Measurements from ENCODE around the gene PRRT1. TPM values are rescaled to one million over a fixed set of nuclear protein-coding genes. Genes with fewer than 3 reads are reported as not detected.

PRRT1 gene
- total and polyA plus RNA-seq, 2 of the 4 experiments (the other 2 are of a cell fraction) = 0.99 TPM; not detected in 1

GRCh38 chr6:32123681-32124080 is 28.1 kb downstream of the PRRT1 start:
- Histone ChIP-seq H3K18ac (ENCODE audit: low read depth, low read length) (no peak overlapping the region), H3K23ac (ENCODE audit: low read depth, low read length) (no peak overlapping the region), H2AFZ (replicated peaks; ENCODE audit: low read length, poor library complexity) (no peak overlapping the region), H2AK9ac (replicated peaks; ENCODE audit: low read depth, low read length, poor library complexity) (no peak overlapping the region), H3K4me3 (ENCODE audit: insufficient read depth, low read depth, low read length) (no peak overlapping the region), H3K9me1 (ENCODE audit: insufficient read depth, low read length) (peaks cover 6% of the 10 kb centered on the region; the same call in 1 of the 2 replicates), H3K56ac (ENCODE audit: extremely low read depth, insufficient read depth, low read length) (no peak overlapping the region), H2BK5ac (ENCODE audit: low read depth, low read length, poor library complexity, severe bottlenecking) (no peak overlapping the region), H2AK5ac (ENCODE audit: low read depth, low read length) (no peak overlapping the region), H2BK20ac (ENCODE audit: low read depth, low read length) (no peak overlapping the region), H4K5ac (ENCODE audit: low read depth, low read length) (no peak overlapping the region), H4K91ac (ENCODE audit: insufficient read depth, low read depth, low read length) (no peak overlapping the region), H2BK15ac (ENCODE audit: low read depth, low read length) (no peak overlapping the region), H3K9me3 (ENCODE audit: control insufficient read depth, insufficient read depth, low read length) (no peaks in the 10 kb centered on the region), H3K4me2 (ENCODE audit: low read depth, low read length) (no peak overlapping the region), H3K27me3 (ENCODE audit: control insufficient read depth, insufficient read depth, low read length) (no peaks in the 10 kb centered on the region), H3K4me1 (ENCODE audit: control insufficient read depth, insufficient read depth, low read length) (peaks cover 7% of the 10 kb centered on the region), H3K36me3 (ENCODE audit: control insufficient read depth, insufficient read depth, low read length) (peaks cover 24% of the 10 kb centered on the region; the same call in 1 of the 2 replicates), H3K27ac (ENCODE audit: insufficient read depth, low read length) (no peak overlapping the region), H3K14ac (replicated peaks; ENCODE audit: low read depth, low read length) (no peak overlapping the region), H4K20me1 (ENCODE audit: insufficient read depth, low read length) (no peaks in the 10 kb centered on the region; the same call in 1 of the 2 replicates), H3K4ac (ENCODE audit: low read depth, low read length) (no peak overlapping the region), H3K79me1 (ENCODE audit: low read depth in 1 of 2, low read length in 2 of 2) (peaks cover 20 to 44% of the 10 kb centered on the region in 2 experiments), H3K9ac (ENCODE audit: low read depth, low read length) (no peak overlapping the region), H4K8ac (ENCODE audit: low read depth in 2 of 2, low read length in 2 of 2) (no peak overlapping the region), H2BK120ac (ENCODE audit: low read depth, low read length) (no peak overlapping the region)
- intact Hi-C loops (cut with micrococcal nuclease) = no loop called here
- POLR2A ChIA-PET (ENCODE audit: unreplicated experiment) = no interaction called here
- dilution Hi-C loops (cut with HindIII; ENCODE audit: low sequenced_read_pairs, unreplicated experiment) = no loop called here
- in situ Hi-C loops (cut with MboI; ENCODE audit: low sequenced_read_pairs) = no loop called here
- CTCF ChIA-PET = no interaction called here
- TF ChIP-seq MAFK (IDR thresholded peaks at IDR 0.05; ENCODE audit: low read depth, low read length) (no peak), ELK1 (IDR thresholded peaks at IDR 0.05; ENCODE audit: borderline replicate concordance, low read depth, low read length) (no peak), MAZ (IDR thresholded peaks at IDR 0.05; ENCODE audit: borderline replicate concordance, low read depth, low read length) (no peak), POLR2A (IDR thresholded peaks at IDR 0.05; ENCODE audit: low read depth, low read length) (no peak), RCOR1 (IDR thresholded peaks at IDR 0.05; ENCODE audit: insufficient replicate concordance, low read length) (no peak), CTCF (conservative IDR thresholded peaks at IDR 0.05; ENCODE audit: low read depth, low read length) (no peak), CEBPB (IDR thresholded peaks at IDR 0.05; ENCODE audit: low read depth, low read length) (no peak), MXI1 (IDR thresholded peaks at IDR 0.05; ENCODE audit: borderline replicate concordance, low read depth, low read length) (no peak), USF2 (IDR thresholded peaks at IDR 0.05; ENCODE audit: low read depth, low read length) (no peak), NFE2L2 (IDR thresholded peaks at IDR 0.05; ENCODE audit: low read depth, low read length) (no peak), RFX5 (IDR thresholded peaks at IDR 0.05; ENCODE audit: low read depth, low read length) (no peak)
- ATAC-seq (ENCODE audit: low read depth) (no peak), DNase-seq (no peak)
- BruUV-seq (replicated peaks) = no TSS peak
- no CpG with 5 or more reads among the region's 4 CpGs for WGBS, 2 experiments (ENCODE audit: extremely low coverage in 2 of 2, insufficient read length in 1 of 2)

Data from IMR-90 (cell line).